ENCODE data around the gene WNT7A.

Gene WNT7A

DNA sequence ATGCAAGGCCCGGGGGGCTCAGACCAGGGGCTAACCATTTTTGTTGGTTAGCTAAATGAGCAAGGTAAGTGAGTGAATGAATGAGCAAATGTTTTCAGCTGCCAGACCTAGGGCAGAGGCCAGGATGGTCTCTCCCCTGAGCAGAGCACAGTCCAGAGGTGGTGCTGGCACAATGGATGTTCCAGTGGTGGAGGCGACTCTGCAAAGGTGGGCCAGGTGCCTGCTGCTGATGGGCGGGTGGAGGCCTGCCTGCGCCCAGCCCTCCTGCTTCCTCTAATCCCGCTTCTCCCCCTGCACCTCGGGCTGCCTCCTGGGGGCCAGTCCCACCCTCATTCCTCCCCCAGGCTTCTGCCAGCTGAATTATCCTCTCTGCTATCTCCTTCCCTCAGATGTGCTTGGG lies 112.8 kb downstream of the WNT7A start:
- H3K9me3 ChIP-seq (replicated peaks; ENCODE audit: insufficient read depth, low read length) = no peaks in the 10 kb centered on the region
- no peaks in the 10 kb centered on the region for H4K20me1 ChIP-seq (ENCODE audit: insufficient read depth, low read length)
- TF ChIP-seq EZH2phosphoT487 (IDR thresholded peaks at IDR 0.05; ENCODE audit: low read length) = no peak
- TF ChIP-seq EZH2 (optimal IDR thresholded peaks at IDR 0.05; ENCODE audit: low read depth, low read length) = no peak
- TF ChIP-seq, protein P1, sequence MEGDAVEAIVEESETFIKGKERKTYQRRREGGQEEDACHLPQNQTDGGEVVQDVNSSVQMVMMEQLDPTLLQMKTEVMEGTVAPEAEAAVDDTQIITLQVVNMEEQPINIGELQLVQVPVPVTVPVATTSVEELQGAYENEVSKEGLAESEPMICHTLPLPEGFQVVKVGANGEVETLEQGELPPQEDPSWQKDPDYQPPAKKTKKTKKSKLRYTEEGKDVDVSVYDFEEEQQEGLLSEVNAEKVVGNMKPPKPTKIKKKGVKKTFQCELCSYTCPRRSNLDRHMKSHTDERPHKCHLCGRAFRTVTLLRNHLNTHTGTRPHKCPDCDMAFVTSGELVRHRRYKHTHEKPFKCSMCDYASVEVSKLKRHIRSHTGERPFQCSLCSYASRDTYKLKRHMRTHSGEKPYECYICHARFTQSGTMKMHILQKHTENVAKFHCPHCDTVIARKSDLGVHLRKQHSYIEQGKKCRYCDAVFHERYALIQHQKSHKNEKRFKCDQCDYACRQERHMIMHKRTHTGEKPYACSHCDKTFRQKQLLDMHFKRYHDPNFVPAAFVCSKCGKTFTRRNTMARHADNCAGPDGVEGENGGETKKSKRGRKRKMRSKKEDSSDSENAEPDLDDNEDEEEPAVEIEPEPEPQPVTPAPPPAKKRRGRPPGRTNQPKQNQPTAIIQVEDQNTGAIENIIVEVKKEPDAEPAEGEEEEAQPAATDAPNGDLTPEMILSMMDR (IDR thresholded peaks at IDR 0.05; ENCODE audit: low read length) = no peak
- H3K79me2 ChIP-seq (ENCODE audit: low read length) = no peaks in the 10 kb centered on the region
- H3K36me3 ChIP-seq (replicated peaks; ENCODE audit: insufficient read depth, low read length) = no peaks in the 10 kb centered on the region
- no peak overlapping the region for H3K4me3 ChIP-seq (ENCODE audit: low read length)
- H3K9me2 ChIP-seq (replicated peaks; ENCODE audit: insufficient read depth, low read length) = no peaks in the 10 kb centered on the region
- DNase-seq = no peak
- no peak overlapping the region for H3K4me2 ChIP-seq (ENCODE audit: low read depth, low read length)
- H3K27ac ChIP-seq (ENCODE audit: low read length) = no peak overlapping the region
- H3K4me1 ChIP-seq (ENCODE audit: low read length) = no peaks in the 10 kb centered on the region
- H2AFZ ChIP-seq (ENCODE audit: low read length) = no peak overlapping the region
- peaks cover 37% of the 10 kb centered on the region for H3K27me3 ChIP-seq (replicated peaks; ENCODE audit: insufficient read depth, low read length)
- no peaks in the 10 kb centered on the region for H3F3A ChIP-seq (ENCODE audit: insufficient read depth, low read length)
- H3K9ac ChIP-seq (ENCODE audit: low read length) = no peak overlapping the region
